SK-N-SH (cell line): Measurements from ENCODE around the gene SLC10A1. TPM values are rescaled to one million over a fixed set of nuclear protein-coding genes. Genes with fewer than 3 reads are reported as not detected.

ENCODE experiments used
- CTCF ChIA-PET: fragments of 300-600, 350-600 bp; formaldehyde crosslinking; extraction: SDS; loops from one replicate; lab custom pipeline; 2021; lab: Yijun Ruan, JAX
- POLR2A ChIA-PET: fragments of 350-600 bp; sonication (Branson Sonifier 250); formaldehyde crosslinking; extraction: SDS; loops from one replicate; lab custom pipeline; 2020; ENCODE audit warnings: antibody characterized with exemption, inconsistent platforms; lab: Yijun Ruan, JAX
- DNase-seq: peaks from one replicate; pipeline ENCODE4 v3.0.0; 2012
- H2AFZ ChIP-seq: fragments of 200-600 bp; sonication (generic); 2 replicates; pipeline ENCODE4 v1.8.1; 2016; ENCODE audit warnings: antibody characterized with exemption, mild to moderate bottlenecking, low read depth
- H3F3A ChIP-seq: fragments of 200-600 bp; sonication (generic); replicated peaks from 2 replicates; pipeline ENCODE3; 2016; ENCODE audit warnings: antibody characterized with exemption, mild to moderate bottlenecking; ENCODE audit not compliant: insufficient read depth
- H3K27ac ChIP-seq, 2 experiments: fragments of 200-500 bp in 1 of 2; fragments of 200-600 bp in 1 of 2; sonication (Bioruptor generic) in 1 of 2; sonication (generic), shearing (Covaris generic) in 1 of 2; 2 replicates each; pipeline versions ENCODE4 v1.5.1 to v1.6.1; 2014 to 2016; ENCODE audit warnings: low read depth in 2 of 2, inconsistent platforms in 1 of 2, low read length in 1 of 2, mild to moderate bottlenecking in 1 of 2, mixed read lengths in 1 of 2
- H3K27me3 ChIP-seq: fragments of 200-600 bp; sonication (generic), shearing (Covaris generic); 2 replicates; pipeline ENCODE4 v1.6.1; 2016; ENCODE audit warnings: mixed run types; ENCODE audit not compliant: insufficient read depth
- H3K36me3 ChIP-seq, 2 experiments: fragments of 200-500 bp in 1 of 2; fragments of 200-600 bp in 1 of 2; sonication (Bioruptor generic) in 1 of 2; sonication (generic) in 1 of 2; replicated peaks in 1 of 2; 2 replicates each; pipeline versions ENCODE3 to v1.5.1; 2014 to 2016; ENCODE audit warnings: low read length in 1 of 2, mild to moderate bottlenecking in 1 of 2; ENCODE audit not compliant: insufficient read depth in 2 of 2, control insufficient read depth in 1 of 2
- H3K4me1 ChIP-seq, 2 experiments: fragments of 200-500 bp in 1 of 2; fragments of 200-600 bp in 1 of 2; sonication (Bioruptor generic) in 1 of 2; sonication (generic), shearing (Covaris generic) in 1 of 2; 2 replicates each; pipeline versions ENCODE4 v1.5.1 to v1.6.1; 2014 to 2016; ENCODE audit warnings: low read depth in 1 of 2, low read length in 1 of 2, mixed run types in 1 of 2; ENCODE audit not compliant: insufficient read depth in 2 of 2, control insufficient read depth in 1 of 2
- H3K4me2 ChIP-seq: fragments of 200-600 bp; sonication (generic), shearing (Covaris generic); 2 replicates; pipeline ENCODE4 v1.6.1; 2017; ENCODE audit warnings: mixed run types
- H3K4me3 ChIP-seq, 2 experiments: fragments of 200-500 bp in 1 of 2; fragments of 200-600 bp in 1 of 2; sonication (Bioruptor generic) in 1 of 2; sonication (generic), shearing (Covaris generic) in 1 of 2; 2 replicates each; pipeline versions ENCODE4 v1.5.1 to v1.8.1; 2014 to 2016; ENCODE audit warnings: low read depth in 2 of 2, inconsistent platforms in 1 of 2, low read length in 1 of 2, mild to moderate bottlenecking in 1 of 2, mixed read lengths in 1 of 2, moderate library complexity in 1 of 2
- H3K79me2 ChIP-seq: fragments of 200-600 bp; sonication (generic); 2 replicates; pipeline ENCODE4 v1.8.1; 2017; ENCODE audit warnings: mild to moderate bottlenecking; ENCODE audit not compliant: insufficient read depth
- H3K9ac ChIP-seq: fragments of 200-600 bp; sonication (generic); 2 replicates; pipeline ENCODE4 v1.6.1; 2017; ENCODE audit warnings: mixed run types
- H3K9me2 ChIP-seq: fragments of 200-600 bp; sonication (generic); 2 replicates; pipeline ENCODE4 v1.6.1; 2017; ENCODE audit warnings: mixed run types
- H3K9me3 ChIP-seq: fragments of 200-600 bp; sonication (generic); 2 replicates; pipeline ENCODE4 v1.6.1; 2017; ENCODE audit warnings: mixed run types, mild to moderate bottlenecking, moderate library complexity
- H4K20me1 ChIP-seq: fragments of 200-600 bp; sonication (generic); 2 replicates; pipeline ENCODE4 v1.6.1; 2017; ENCODE audit warnings: mild to moderate bottlenecking, mixed run types; ENCODE audit not compliant: insufficient read depth
- ELF1 ChIP-seq: IDR thresholded peaks from 2 replicates; pipeline ENCODE4 v1.4.0; 2012
- EP300 ChIP-seq, 2 experiments: IDR thresholded peaks; 2 replicates each; pipeline versions ENCODE4 v1.4.0 to v1.6.1; 2012; ENCODE audit warnings: borderline replicate concordance in 1 of 2, low read depth in 1 of 2, low read length in 1 of 2
- EZH2phosphoT487 ChIP-seq: fragments of 200-600 bp; sonication (generic); IDR thresholded peaks from 2 replicates; pipeline ENCODE4 v1.6.1; 2017; ENCODE audit warnings: low read depth, mixed run types, mild to moderate bottlenecking, antibody characterized with exemption, moderate library complexity, borderline replicate concordance
- FOSL2 ChIP-seq: IDR thresholded peaks from 2 replicates; pipeline ENCODE4 v1.4.0; 2012; ENCODE audit warnings: low read depth, mild to moderate bottlenecking, moderate library complexity, borderline replicate concordance
- FOXJ3 ChIP-seq: sonication (generic); formaldehyde crosslinking; IDR thresholded peaks from 2 replicates; pipeline ENCODE4 v1.5.1; 2020; ENCODE audit warnings: mild to moderate bottlenecking, missing genetic modification reagents
- GABPA ChIP-seq: IDR thresholded peaks from 2 replicates; pipeline ENCODE4 v1.4.0; 2012; ENCODE audit warnings: low read depth, mild to moderate bottlenecking
- RXRA ChIP-seq: IDR thresholded peaks from 2 replicates; pipeline ENCODE4 v1.4.0; 2012; ENCODE audit warnings: low read depth, mild to moderate bottlenecking, borderline replicate concordance
- SIN3A ChIP-seq: IDR thresholded peaks from 2 replicates; pipeline ENCODE4 v1.6.1; 2012; ENCODE audit warnings: low read depth, mild to moderate bottlenecking, low read length, moderate library complexity, borderline replicate concordance
- SMC3 ChIP-seq: IDR thresholded peaks from 2 replicates; pipeline ENCODE4 v1.6.1; 2012; ENCODE audit warnings: low read depth, low read length, improper control_type of control experiment
- WGBS: methylation state at CpG from one replicate; pipeline ENCODE4 v1.1.6; 2017; ENCODE audit warnings: low lambda C conversion rate; 5-methylcytosine and 5-hydroxymethylcytosine counted together
- polyA plus RNA-seq, 3 experiments: library from polyadenylated mRNA; depleted of rRNA; stranded (reverse); fragments of >200 nt; gene quantifications; 2 replicates each; pipeline ENCODE4 v1.2.3, GENCODE V29; 2012
- TF ChIP-seq, protein P1 (sequence below): IDR thresholded peaks from 2 replicates; pipeline ENCODE4 v1.4.0; 2012; ENCODE audit warnings: low read depth, borderline replicate concordance
- TF ChIP-seq, protein P2 (sequence below): fragments of 150-350 bp; IDR thresholded peaks from 2 replicates; pipeline ENCODE4 v1.6.1; 2016; ENCODE audit warnings: mild to moderate bottlenecking, low read depth, low read length
- TF ChIP-seq, protein P3 (sequence below): fragments of 150-350 bp; IDR thresholded peaks from 2 replicates; pipeline ENCODE4 v1.6.1; 2017; ENCODE audit warnings: antibody characterized with exemption, low read length, low read depth, borderline replicate concordance
- TF ChIP-seq, protein P4 (sequence below): IDR thresholded peaks from 2 replicates; pipeline ENCODE4 v1.4.0; 2012; ENCODE audit warnings: low read depth, borderline replicate concordance
- TF ChIP-seq, protein P5 (sequence below): fragments of 200-600 bp; sonication (generic); IDR thresholded peaks from 2 replicates; pipeline ENCODE4 v1.6.1; 2017; ENCODE audit warnings: antibody characterized with exemption, mild to moderate bottlenecking, moderate library complexity
- TF ChIP-seq, protein P6 (sequence below): IDR thresholded peaks from 2 replicates; pipeline ENCODE4 v1.6.1; 2012; ENCODE audit warnings: mild to moderate bottlenecking, low read depth, low read length, moderate library complexity

The SLC10A1 gene
- polyA plus RNA-seq, 1 of the 3 experiments (the other 2 are of a cell fraction): not detected

DNA sequence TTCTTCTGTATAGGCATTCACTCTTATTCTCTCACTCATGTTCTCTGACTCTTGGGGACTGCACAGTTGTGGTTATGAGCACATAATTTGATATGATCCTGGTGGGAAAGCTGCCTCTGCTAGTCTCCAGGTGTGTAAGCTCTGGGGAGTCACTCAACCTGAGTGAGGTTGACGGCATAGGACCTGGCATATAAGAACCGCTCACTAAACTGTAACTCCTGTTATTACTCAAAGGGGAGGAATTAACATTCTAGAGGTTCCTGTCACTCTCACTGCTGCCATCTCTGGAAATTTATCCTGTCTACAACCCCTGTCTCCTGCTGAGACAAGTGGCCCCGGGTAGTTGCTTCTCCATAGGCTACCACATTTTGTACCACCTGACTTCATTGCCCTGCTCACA, 16.1 kb downstream of the SLC10A1 start (continued):
- TF ChIP-seq, protein P1, sequence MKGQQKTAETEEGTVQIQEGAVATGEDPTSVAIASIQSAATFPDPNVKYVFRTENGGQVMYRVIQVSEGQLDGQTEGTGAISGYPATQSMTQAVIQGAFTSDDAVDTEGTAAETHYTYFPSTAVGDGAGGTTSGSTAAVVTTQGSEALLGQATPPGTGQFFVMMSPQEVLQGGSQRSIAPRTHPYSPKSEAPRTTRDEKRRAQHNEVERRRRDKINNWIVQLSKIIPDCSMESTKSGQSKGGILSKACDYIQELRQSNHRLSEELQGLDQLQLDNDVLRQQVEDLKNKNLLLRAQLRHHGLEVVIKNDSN: no peak
- no peak for TF ChIP-seq RXRA
- no peak for TF ChIP-seq FOSL2
- no peak for TF ChIP-seq SMC3

DNA sequence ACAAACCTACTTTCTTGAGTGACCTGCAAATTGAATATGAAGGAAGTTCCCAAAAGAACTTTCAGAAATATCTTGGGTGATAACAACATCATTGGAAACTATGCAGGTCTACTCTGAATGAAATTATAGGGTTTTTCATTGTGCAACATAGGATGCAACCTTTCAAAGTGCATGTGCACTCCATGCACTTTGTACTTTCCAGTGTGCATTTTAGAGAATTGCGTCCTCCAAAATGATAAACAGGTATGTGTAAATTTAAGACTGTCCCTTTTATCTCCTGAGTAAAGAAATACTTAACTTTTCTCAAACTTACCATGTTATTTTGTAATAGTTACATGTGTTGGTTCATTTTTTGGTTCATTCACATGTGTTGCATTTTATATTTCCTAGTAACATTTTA, 16.9 kb downstream of the SLC10A1 start:
- no peaks in the 10 kb centered on the region for H3K9me3 ChIP-seq
- CTCF ChIA-PET: interaction anchor here (1.1 kb wide), 1 partner anchor 13 kb away, joined by 3 read pairs; no protein-coding TSS in a partner anchor
- TF ChIP-seq, protein P1: no peak
- TF ChIP-seq, protein P2, sequence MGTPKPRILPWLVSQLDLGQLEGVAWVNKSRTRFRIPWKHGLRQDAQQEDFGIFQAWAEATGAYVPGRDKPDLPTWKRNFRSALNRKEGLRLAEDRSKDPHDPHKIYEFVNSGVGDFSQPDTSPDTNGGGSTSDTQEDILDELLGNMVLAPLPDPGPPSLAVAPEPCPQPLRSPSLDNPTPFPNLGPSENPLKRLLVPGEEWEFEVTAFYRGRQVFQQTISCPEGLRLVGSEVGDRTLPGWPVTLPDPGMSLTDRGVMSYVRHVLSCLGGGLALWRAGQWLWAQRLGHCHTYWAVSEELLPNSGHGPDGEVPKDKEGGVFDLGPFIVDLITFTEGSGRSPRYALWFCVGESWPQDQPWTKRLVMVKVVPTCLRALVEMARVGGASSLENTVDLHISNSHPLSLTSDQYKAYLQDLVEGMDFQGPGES: no peak
- TF ChIP-seq EZH2phosphoT487 (no peak), FOXJ3 (CRISPR knock-in tag) (no peak), SIN3A (no peak), EP300 (IDR thresholded peaks at IDR 0.05; ENCODE audit: borderline replicate concordance in 1 of 2, low read depth in 1 of 2, low read length in 1 of 2) (no peak), GABPA (no peak), ELF1 (no peak), SMC3 (no peak), FOSL2 (no peak), RXRA (no peak)
- TF ChIP-seq, protein P3, sequence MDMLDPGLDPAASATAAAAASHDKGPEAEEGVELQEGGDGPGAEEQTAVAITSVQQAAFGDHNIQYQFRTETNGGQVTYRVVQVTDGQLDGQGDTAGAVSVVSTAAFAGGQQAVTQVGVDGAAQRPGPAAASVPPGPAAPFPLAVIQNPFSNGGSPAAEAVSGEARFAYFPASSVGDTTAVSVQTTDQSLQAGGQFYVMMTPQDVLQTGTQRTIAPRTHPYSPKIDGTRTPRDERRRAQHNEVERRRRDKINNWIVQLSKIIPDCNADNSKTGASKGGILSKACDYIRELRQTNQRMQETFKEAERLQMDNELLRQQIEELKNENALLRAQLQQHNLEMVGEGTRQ: no peak
- TF ChIP-seq, protein P4, sequence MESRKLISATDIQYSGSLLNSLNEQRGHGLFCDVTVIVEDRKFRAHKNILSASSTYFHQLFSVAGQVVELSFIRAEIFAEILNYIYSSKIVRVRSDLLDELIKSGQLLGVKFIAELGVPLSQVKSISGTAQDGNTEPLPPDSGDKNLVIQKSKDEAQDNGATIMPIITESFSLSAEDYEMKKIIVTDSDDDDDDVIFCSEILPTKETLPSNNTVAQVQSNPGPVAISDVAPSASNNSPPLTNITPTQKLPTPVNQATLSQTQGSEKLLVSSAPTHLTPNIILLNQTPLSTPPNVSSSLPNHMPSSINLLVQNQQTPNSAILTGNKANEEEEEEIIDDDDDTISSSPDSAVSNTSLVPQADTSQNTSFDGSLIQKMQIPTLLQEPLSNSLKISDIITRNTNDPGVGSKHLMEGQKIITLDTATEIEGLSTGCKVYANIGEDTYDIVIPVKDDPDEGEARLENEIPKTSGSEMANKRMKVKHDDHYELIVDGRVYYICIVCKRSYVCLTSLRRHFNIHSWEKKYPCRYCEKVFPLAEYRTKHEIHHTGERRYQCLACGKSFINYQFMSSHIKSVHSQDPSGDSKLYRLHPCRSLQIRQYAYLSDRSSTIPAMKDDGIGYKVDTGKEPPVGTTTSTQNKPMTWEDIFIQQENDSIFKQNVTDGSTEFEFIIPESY: no peak
- TF ChIP-seq, protein P5, sequence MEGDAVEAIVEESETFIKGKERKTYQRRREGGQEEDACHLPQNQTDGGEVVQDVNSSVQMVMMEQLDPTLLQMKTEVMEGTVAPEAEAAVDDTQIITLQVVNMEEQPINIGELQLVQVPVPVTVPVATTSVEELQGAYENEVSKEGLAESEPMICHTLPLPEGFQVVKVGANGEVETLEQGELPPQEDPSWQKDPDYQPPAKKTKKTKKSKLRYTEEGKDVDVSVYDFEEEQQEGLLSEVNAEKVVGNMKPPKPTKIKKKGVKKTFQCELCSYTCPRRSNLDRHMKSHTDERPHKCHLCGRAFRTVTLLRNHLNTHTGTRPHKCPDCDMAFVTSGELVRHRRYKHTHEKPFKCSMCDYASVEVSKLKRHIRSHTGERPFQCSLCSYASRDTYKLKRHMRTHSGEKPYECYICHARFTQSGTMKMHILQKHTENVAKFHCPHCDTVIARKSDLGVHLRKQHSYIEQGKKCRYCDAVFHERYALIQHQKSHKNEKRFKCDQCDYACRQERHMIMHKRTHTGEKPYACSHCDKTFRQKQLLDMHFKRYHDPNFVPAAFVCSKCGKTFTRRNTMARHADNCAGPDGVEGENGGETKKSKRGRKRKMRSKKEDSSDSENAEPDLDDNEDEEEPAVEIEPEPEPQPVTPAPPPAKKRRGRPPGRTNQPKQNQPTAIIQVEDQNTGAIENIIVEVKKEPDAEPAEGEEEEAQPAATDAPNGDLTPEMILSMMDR: no peak
- TF ChIP-seq, protein P6, sequence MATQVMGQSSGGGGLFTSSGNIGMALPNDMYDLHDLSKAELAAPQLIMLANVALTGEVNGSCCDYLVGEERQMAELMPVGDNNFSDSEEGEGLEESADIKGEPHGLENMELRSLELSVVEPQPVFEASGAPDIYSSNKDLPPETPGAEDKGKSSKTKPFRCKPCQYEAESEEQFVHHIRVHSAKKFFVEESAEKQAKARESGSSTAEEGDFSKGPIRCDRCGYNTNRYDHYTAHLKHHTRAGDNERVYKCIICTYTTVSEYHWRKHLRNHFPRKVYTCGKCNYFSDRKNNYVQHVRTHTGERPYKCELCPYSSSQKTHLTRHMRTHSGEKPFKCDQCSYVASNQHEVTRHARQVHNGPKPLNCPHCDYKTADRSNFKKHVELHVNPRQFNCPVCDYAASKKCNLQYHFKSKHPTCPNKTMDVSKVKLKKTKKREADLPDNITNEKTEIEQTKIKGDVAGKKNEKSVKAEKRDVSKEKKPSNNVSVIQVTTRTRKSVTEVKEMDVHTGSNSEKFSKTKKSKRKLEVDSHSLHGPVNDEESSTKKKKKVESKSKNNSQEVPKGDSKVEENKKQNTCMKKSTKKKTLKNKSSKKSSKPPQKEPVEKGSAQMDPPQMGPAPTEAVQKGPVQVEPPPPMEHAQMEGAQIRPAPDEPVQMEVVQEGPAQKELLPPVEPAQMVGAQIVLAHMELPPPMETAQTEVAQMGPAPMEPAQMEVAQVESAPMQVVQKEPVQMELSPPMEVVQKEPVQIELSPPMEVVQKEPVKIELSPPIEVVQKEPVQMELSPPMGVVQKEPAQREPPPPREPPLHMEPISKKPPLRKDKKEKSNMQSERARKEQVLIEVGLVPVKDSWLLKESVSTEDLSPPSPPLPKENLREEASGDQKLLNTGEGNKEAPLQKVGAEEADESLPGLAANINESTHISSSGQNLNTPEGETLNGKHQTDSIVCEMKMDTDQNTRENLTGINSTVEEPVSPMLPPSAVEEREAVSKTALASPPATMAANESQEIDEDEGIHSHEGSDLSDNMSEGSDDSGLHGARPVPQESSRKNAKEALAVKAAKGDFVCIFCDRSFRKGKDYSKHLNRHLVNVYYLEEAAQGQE: no peak
- 94% methylated on average over 1 of the region's 1 CpG for WGBS
- H3K27me3 ChIP-seq: no peaks in the 10 kb centered on the region
- H3K4me2 ChIP-seq: no peak overlapping the region
- H3K9me2 ChIP-seq: no peaks in the 10 kb centered on the region
- H3K9ac ChIP-seq: no peak overlapping the region
- H3K4me1 ChIP-seq: no peaks in the 10 kb centered on the region
- H3K36me3 ChIP-seq: peaks cover 21 to 46% of the 10 kb centered on the region in 2 experiments
- POLR2A ChIA-PET: no interaction called here
- peaks cover 10% of the 10 kb centered on the region for H3F3A ChIP-seq
- H3K27ac ChIP-seq: no peak overlapping the region
- no peak for DNase-seq
- no peaks in the 10 kb centered on the region; the same call in 1 of the 2 replicates for H4K20me1 ChIP-seq
- H3K4me3 ChIP-seq: no peak overlapping the region
- no peaks in the 10 kb centered on the region for H3K79me2 ChIP-seq
- H2AFZ ChIP-seq: no peak overlapping the region
